ENCODE data around the gene MEIS2.

Gene MEIS2

DNA sequence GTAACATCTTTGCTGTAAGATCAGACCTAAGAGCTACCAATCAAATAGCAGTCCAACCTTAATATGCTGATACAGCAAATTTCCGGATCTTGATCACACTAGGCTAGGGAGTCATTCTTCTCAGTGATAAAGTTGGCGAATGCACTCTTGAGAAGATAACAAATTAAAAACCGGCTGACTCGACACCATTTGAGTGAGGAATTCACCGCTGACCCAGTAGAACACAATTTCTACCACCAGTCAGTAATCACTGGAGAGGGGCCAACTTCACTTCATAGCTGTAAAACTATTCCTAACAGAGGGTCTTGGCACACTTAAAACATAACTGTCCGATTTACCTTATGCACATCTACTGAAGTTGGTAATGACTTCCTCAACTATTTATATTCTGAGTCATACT is 47.2 kb downstream of the MEIS2 start:
- H3K4me3 ChIP-seq (ENCODE audit: low read depth, low read length), result no peak overlapping the region
- H3K9me3 ChIP-seq (ENCODE audit: control insufficient read depth, insufficient read depth, low read length), result no peaks in the 10 kb centered on the region
- H3K27me3 ChIP-seq (ENCODE audit: control insufficient read depth, insufficient read depth, low read length), result no peaks in the 10 kb centered on the region

DNA sequence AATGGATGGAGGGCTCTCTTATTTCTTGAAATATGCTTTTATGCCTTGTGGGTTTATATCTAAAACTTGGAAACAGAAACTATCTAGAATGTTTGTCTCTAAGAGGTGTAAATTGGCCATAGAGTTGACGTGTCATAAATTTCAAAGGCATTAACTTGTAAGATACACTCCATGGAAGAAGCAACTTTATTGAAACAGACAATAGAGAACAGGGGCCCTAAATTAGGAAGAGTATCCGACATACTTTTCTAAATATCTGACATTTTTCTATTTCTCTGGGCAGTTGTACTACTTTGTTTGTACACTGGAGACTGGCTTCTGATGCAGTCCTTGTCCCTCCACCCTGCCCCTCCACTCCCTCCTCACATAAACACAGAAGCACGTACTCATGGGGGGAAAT is 50.0 kb downstream of the MEIS2 start:
- no peaks in the 10 kb centered on the region for H3K9me3 ChIP-seq (ENCODE audit: control insufficient read depth, insufficient read depth, low read length)
- peaks cover 25% of the 10 kb centered on the region for H3K4me1 ChIP-seq (ENCODE audit: control insufficient read depth, insufficient read depth, low read length)
- no peak overlapping the region for H3K4me3 ChIP-seq (ENCODE audit: low read depth, low read length)
- no peak overlapping the region for H3K27ac ChIP-seq (ENCODE audit: low read depth, low read length)
- no peaks in the 10 kb centered on the region for H3K36me3 ChIP-seq (ENCODE audit: control insufficient read depth, insufficient read depth, low read length)
- no peaks in the 10 kb centered on the region for H3K27me3 ChIP-seq (ENCODE audit: control insufficient read depth, insufficient read depth, low read length)
- no peak overlapping the region for H3K9ac ChIP-seq (ENCODE audit: low read depth, low read length)

More for the DNA sequence above, 47.2 kb downstream of the MEIS2 start:
- Histone ChIP-seq H3K4me1 (ENCODE audit: control insufficient read depth, insufficient read depth, low read length) (peaks cover 25% of the 10 kb centered on the region), H3K36me3 (ENCODE audit: control insufficient read depth, insufficient read depth, low read length) (no peaks in the 10 kb centered on the region), H3K9ac (ENCODE audit: low read depth, low read length) (no peak overlapping the region), H3K27ac (ENCODE audit: low read depth, low read length) (no peak overlapping the region)

DNA sequence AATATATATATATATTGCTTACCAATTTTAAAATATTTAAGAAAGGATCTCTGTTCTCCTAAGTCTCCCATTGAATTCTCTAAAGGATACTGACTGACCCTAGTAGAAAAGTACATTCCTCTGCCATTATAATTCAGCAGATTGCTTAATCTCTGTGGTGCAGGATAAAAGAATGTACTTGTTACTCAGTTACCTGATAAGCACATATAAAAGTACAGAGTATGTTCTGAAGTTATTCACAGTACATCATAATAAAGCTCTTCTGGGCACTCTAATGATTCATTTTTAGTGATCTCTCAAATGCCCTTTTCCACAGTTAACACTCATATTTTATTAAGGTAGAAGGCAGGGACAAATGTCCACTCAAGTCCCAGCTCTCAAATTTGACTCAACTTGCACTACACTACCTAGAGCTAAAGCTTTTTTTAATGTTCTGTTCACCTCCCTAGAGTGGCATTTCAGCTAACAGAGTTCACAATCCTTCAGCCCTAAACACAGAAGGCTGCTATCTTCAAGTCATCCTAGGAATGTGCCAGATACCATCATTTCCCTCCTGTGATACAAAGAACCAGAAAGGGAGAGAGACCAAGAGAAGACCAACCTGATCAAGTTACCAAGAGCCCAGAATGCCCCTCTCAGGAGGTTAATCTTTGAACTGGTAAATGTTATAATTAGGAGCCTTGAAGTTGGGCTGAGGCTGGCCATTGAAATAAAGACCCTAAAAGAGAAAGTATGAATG is 53.3 kb downstream of the MEIS2 start:
- Histone ChIP-seq H3K4me3 (ENCODE audit: low read depth, low read length) (no peak overlapping the region; the same call in 1 of the 2 replicates), H3K27me3 (ENCODE audit: control insufficient read depth, insufficient read depth, low read length) (no peaks in the 10 kb centered on the region), H3K9me3 (ENCODE audit: control insufficient read depth, insufficient read depth, low read length) (no peaks in the 10 kb centered on the region), H3K36me3 (ENCODE audit: control insufficient read depth, insufficient read depth, low read length) (no peaks in the 10 kb centered on the region), H3K27ac (ENCODE audit: low read depth, low read length) (no peak overlapping the region), H3K9ac (ENCODE audit: low read depth, low read length) (no peak overlapping the region), H3K4me1 (ENCODE audit: control insufficient read depth, insufficient read depth, low read length) (peaks cover 39% of the 10 kb centered on the region)

DNA sequence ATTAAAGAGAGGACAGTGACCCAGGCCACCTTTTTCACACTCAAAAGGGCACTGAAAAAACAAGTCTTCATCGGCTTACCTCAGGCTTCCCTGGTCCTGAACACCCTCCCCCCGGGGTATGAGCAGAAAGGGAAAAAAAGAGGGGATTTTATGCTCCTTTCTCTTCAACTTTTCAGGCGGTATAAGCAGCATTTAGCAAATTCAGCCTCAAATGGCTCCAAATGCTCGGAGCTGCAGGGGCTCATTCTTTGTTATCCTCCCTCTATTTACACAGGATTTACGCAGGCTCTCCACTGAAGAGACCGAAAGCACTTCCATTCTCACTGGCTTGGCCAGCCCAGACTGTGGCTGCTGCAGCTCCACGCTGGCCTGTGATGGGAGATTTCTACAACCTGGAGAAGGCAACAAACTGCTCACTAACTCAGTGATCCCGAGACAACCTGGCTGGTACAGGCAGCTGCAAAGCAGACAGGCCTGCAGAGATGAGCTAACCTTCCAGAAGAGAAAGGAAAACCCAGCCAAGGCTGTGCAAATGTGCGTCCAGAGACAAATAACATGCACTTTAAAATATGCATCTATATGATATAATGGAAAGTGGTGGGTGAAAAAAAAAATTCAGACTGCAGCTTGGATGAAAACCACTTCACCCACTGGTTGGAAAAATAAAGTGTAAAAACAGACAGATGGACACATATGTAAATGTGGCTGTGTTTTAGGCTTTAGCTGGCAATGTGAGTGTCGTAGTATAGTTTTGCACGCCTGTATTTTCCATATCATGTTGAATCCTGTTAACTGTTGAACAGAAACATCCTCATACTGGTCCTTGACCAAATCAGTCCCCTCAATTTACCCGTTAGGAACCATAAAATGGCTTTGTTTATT is 54.2 kb downstream of the MEIS2 start:
- Histone ChIP-seq H3K36me3 (ENCODE audit: control insufficient read depth, insufficient read depth, low read length) (no peaks in the 10 kb centered on the region), H3K9ac (ENCODE audit: low read depth, low read length) (peak overlapping the region; percentile 33), H3K27ac (ENCODE audit: low read depth, low read length) (peak overlapping the region; percentile 90), H3K27me3 (ENCODE audit: control insufficient read depth, insufficient read depth, low read length) (no peaks in the 10 kb centered on the region), H3K4me1 (ENCODE audit: control insufficient read depth, insufficient read depth, low read length) (peaks cover 39% of the 10 kb centered on the region), H3K9me3 (ENCODE audit: control insufficient read depth, insufficient read depth, low read length) (no peaks in the 10 kb centered on the region), H3K4me3 (ENCODE audit: low read depth, low read length) (peak overlapping the region; percentile 34)

DNA sequence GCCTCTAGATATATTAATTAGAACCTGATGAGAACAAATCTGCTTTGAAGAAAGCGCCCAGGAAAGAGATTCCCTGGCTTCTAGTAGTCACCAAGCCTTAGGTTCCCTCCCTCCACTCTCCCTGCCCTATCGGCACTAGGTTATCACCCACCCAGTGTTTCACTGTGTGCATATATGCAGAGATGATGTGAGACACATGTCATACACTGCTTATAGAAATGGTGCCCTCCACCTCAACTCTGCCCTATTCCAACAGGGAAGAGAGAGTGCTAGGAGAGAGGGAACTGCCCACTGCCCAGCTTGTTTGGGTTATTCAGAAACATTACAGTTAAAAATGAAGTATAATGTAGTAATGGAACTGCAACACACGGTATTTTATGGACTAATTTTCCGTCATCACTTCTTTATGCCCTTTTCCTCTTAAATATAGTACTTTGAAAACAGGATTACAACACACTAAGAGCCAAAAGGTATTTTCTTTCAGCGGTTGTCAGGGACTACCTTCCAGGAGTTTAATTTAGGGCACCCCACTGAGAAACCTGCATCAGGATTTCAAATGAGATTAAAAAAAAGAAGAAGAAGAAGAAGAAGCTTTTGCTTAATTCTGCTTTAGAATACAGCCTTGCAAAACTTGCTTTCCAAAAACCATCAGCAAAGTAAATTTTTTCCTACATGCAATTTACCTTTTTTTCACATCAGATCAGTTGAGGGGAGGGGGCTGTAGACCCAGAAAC is 55.3 kb downstream of the MEIS2 start:
- Histone ChIP-seq H3K4me3 (ENCODE audit: low read depth, low read length) (peak overlapping the region; percentile 34), H3K9ac (ENCODE audit: low read depth, low read length) (peak overlapping the region; percentile 33; the same call in 1 of the 2 replicates), H3K27me3 (ENCODE audit: control insufficient read depth, insufficient read depth, low read length) (no peaks in the 10 kb centered on the region), H3K27ac (ENCODE audit: low read depth, low read length) (peak overlapping the region; percentile 90), H3K36me3 (ENCODE audit: control insufficient read depth, insufficient read depth, low read length) (no peaks in the 10 kb centered on the region), H3K9me3 (ENCODE audit: control insufficient read depth, insufficient read depth, low read length) (no peaks in the 10 kb centered on the region), H3K4me1 (ENCODE audit: control insufficient read depth, insufficient read depth, low read length) (peaks cover 39% of the 10 kb centered on the region)

DNA sequence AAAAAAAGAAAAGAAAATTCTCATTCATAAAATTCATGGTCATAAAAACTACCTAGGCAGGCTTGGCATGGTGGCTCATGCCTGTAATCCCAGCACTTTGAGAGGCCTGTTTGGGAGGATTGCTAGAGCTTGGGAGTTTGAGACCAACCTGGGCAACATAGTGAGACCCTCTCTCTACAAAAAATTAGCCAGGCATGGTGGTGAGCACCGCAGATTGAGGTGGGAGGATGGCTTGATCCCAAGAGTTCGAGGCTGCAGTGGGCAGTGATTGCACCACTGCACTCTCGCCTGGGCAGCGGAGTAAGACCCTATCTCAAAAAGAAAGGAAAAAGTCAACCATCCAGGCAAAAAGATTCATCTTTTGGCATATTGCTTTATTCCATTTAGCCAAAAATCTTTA is 58.5 kb downstream of the MEIS2 start:
- Histone ChIP-seq H3K9ac (ENCODE audit: low read depth, low read length) (no peak overlapping the region), H3K4me1 (ENCODE audit: control insufficient read depth, insufficient read depth, low read length) (peaks cover 29% of the 10 kb centered on the region), H3K27ac (ENCODE audit: low read depth, low read length) (no peak overlapping the region), H3K9me3 (ENCODE audit: control insufficient read depth, insufficient read depth, low read length) (no peaks in the 10 kb centered on the region), H3K36me3 (ENCODE audit: control insufficient read depth, insufficient read depth, low read length) (no peaks in the 10 kb centered on the region), H3K4me3 (ENCODE audit: low read depth, low read length) (no peak overlapping the region), H3K27me3 (ENCODE audit: control insufficient read depth, insufficient read depth, low read length) (no peaks in the 10 kb centered on the region)

DNA sequence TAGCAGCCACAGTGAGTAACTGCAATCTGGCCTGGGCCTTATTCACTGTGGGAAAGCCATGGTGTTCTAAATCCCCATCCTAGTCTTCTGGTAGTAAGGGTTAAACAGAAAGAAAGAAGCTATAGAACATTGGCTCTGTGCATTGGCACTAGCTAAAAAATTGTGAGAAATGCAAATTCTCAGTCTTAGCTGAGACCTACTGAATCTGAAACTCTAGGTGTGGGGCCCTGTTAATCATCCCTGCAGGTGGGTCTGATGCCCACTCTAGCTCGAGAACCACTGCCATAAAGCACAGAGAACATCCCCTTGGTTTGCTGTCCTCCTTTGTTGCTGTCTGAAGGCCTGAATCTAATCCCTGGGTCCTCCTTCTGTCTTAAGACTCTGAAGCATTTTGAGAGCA is 59.3 kb downstream of the MEIS2 start:
- no peak overlapping the region for H3K27ac ChIP-seq (ENCODE audit: low read depth, low read length)
- peaks cover 22% of the 10 kb centered on the region for H3K4me1 ChIP-seq (ENCODE audit: control insufficient read depth, insufficient read depth, low read length)
- no peak overlapping the region for H3K9ac ChIP-seq (ENCODE audit: low read depth, low read length)
- no peaks in the 10 kb centered on the region for H3K9me3 ChIP-seq (ENCODE audit: control insufficient read depth, insufficient read depth, low read length)
- no peak overlapping the region for H3K4me3 ChIP-seq (ENCODE audit: low read depth, low read length)
- no peaks in the 10 kb centered on the region for H3K27me3 ChIP-seq (ENCODE audit: control insufficient read depth, insufficient read depth, low read length)
- H3K36me3 ChIP-seq (ENCODE audit: control insufficient read depth, insufficient read depth, low read length), result no peaks in the 10 kb centered on the region

DNA sequence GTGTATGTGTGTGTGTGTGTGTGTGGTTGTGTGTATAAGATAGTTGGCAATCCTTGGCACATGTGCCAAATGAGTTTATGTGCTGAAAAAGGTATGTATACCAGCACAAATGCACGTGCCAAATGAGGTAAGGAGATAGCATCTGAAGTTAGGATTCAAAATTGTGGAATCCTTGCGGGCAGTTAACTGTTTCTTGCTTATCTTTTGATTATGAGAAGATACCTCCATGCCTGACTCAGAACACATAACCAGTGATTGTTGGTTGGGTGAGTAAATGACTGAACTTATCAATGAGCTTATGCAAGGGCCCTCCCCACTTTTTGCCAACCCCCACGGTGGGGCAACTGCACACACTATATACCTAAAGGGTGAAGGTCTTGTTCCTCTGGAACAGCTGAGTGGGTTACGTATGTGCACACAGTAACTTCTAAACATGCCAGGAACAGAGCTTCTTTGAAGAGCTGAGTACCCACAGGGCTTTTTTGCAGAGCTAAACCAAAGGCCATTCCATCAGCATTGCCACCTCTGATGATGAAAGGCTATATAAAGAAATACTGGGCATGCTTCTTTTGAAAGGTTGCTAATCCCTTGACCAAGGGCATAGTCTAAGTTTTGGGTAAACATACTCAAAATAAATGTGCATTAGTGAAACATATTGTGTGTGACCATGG is 60.1 kb downstream of the MEIS2 start:
- H3K9me3 ChIP-seq (ENCODE audit: control insufficient read depth, insufficient read depth, low read length), result no peaks in the 10 kb centered on the region
- H3K9ac ChIP-seq (ENCODE audit: low read depth, low read length), result no peak overlapping the region
- H3K4me3 ChIP-seq (ENCODE audit: low read depth, low read length), result no peak overlapping the region
- no peaks in the 10 kb centered on the region for H3K27me3 ChIP-seq (ENCODE audit: control insufficient read depth, insufficient read depth, low read length)
- no peak overlapping the region for H3K27ac ChIP-seq (ENCODE audit: low read depth, low read length)
- H3K36me3 ChIP-seq (ENCODE audit: control insufficient read depth, insufficient read depth, low read length), result no peaks in the 10 kb centered on the region
- H3K4me1 ChIP-seq (ENCODE audit: control insufficient read depth, insufficient read depth, low read length), result peaks cover 14% of the 10 kb centered on the region

DNA sequence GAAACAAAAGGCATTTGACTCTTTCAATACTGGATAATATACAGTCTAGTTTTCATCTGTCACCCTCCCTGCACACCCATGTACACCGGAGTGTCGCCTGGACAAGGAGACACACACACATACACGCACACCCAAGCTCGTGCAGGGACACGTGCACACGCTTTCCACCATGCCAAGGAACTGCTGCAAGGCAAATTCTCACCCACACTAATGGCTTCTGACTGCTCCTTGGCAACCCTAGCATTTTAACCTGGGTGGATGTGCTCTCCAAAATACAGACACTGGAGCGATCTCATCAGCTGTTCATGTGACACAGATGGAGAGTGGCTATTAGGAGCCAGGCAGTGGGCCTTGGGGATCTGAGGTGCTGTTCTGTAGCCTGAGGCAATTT is 61.6 kb downstream of the MEIS2 start:
- H3K4me1 ChIP-seq (ENCODE audit: control insufficient read depth, insufficient read depth, low read length), result peaks cover 7% of the 10 kb centered on the region
- no peaks in the 10 kb centered on the region for H3K27me3 ChIP-seq (ENCODE audit: control insufficient read depth, insufficient read depth, low read length)
- H3K27ac ChIP-seq (ENCODE audit: low read depth, low read length), result no peak overlapping the region
- no peaks in the 10 kb centered on the region for H3K36me3 ChIP-seq (ENCODE audit: control insufficient read depth, insufficient read depth, low read length)
- H3K4me3 ChIP-seq (ENCODE audit: low read depth, low read length), result no peak overlapping the region
- H3K9ac ChIP-seq (ENCODE audit: low read depth, low read length), result no peak overlapping the region
- H3K9me3 ChIP-seq (ENCODE audit: control insufficient read depth, insufficient read depth, low read length), result no peaks in the 10 kb centered on the region

DNA sequence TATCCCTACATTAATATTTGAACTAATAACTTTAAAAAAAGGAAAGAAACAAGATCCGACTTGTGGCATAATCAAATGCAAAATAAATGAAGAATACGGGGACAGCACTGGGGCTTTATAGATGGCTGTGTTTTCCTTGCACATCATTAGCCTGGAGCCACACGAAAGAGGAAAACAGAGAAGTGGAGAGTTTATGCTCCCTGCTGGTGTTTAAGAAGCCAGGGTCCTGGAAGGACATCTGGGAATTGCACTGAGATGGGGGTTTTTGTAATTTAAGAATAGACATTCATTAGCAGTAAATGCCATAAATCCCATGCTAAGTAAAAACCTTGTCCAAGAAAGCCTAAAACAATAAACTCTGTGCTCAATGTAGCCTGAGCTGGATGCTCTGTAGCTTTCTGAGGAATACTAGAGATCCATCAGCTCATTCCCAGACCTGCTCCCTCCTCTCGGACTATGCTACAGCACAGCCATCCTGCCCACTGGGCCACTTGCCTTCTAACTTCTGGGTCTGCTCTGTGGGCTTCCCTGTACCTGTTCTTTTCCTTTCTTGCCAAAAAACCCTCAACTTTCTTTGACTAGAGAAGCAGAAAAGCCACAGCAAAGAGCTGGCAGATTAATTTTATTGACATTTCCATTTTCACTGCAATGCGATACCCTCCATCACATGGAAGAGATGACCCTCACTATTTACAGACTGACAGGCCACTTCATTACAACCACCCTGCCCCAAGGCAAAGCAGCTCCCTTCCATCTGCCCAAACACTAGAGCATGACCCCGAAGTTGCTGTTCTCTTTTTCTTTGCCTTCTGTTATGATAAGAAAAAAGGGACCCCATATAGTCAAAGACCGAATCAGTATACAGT is 62.3 kb downstream of the MEIS2 start:
- Histone ChIP-seq H3K4me1 (ENCODE audit: control insufficient read depth, insufficient read depth, low read length) (peaks cover 13% of the 10 kb centered on the region), H3K27me3 (ENCODE audit: control insufficient read depth, insufficient read depth, low read length) (no peaks in the 10 kb centered on the region), H3K4me3 (ENCODE audit: low read depth, low read length) (no peak overlapping the region), H3K9me3 (ENCODE audit: control insufficient read depth, insufficient read depth, low read length) (no peaks in the 10 kb centered on the region), H3K9ac (ENCODE audit: low read depth, low read length) (no peak overlapping the region), H3K36me3 (ENCODE audit: control insufficient read depth, insufficient read depth, low read length) (no peaks in the 10 kb centered on the region), H3K27ac (ENCODE audit: low read depth, low read length) (no peak overlapping the region)
